HG03045 (cell line): ENCODE data around the gene FBH1.

Source experiments
- ATAC-seq: cut with Tn5 transposase; IDR thresholded peaks from one replicate; pipeline ENCODE4 v1.9.1; 2021; ENCODE audit warnings: mild to moderate bottlenecking, moderate library complexity; ENCODE audit not compliant: unreplicated experiment

FBH1 gene

DNA sequence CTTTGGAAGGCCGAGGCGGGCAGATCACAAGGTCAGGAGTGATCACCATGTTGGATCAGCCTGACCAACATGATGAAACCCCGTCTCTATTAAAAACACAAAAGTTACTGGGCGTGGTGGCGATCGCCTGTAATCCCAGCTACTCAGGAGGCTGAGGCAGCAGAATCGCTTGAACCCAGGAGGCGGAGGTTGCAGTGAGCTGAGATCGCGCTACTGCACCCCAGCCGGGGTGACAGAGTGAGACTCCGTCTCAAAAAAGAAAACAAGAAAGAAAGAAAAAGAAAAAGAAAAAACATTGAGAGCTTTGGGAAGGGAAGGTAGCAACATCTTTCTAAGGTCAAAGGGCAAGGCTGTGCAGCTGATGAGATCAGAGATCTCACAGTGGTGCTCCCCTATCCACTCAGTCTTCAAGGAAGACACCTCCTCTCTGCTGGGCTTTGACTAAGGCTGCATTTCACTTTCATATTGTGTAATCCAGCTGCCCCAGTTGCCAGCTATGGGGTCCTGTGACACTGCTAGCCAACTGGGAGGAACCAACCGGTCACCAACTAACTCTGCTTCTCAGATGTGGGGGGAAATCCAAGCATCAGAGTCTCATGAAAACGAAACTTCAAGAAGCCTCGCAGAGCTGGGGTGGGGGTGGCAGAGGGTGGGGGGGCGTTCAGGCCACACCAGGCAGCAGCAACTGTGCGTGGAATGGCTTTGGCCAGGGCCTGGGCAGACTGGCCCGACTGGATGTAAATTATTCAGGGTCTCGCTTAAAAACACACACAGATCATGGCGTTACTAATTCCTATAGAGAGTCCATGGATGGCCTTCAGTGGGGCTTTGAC lies 85.8 kb downstream of the FBH1 start:
- ATAC-seq, result peak; percentile 63

DNA sequence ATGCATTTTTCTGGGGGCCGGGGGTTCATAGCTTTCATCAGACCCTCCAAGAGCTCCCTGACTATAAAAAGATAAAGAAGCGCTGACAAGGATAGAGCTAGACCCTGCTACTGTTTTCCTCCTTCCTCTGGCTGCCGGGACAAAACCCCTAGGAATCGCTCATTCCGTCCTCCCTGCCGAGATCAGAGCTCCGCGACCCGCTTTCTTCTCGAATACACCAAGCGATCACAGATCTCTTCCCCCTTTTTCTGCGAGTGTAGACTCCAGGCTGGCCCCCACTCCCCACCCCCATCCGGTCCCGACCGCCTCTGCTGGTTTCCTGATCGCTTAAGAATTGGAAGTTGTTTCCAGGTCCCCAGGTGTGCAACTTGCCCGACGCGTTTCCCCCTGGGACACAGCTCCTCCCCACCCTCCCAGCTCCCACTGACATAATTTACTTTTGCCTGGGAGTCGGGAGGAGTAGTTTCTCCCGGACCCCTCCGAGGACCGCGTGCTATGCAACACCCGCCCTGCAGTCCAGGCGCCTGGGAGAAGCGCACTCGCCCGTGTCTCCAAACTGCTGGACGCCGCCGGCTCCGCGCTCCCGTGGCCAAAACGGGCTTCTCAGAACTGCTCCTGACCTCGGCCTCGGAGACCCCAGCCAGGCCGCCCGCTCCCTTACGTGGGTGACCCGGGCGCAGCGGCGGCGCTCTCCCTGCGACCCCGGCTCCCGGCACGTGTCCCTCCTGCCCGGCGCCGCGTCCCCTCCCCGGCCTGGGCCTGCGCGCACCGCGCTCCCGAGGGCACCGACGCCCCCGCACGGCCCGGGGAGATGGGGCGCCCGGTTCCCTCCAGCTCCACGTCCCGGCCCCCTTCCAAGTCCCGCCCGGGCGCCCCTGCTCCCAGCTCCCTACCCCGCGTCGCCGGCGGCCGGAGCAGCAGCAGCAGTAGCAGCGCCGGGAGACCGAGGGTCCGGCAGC lies 86.7 kb downstream of the FBH1 start:
- ATAC-seq, result peak; percentile 19

DNA sequence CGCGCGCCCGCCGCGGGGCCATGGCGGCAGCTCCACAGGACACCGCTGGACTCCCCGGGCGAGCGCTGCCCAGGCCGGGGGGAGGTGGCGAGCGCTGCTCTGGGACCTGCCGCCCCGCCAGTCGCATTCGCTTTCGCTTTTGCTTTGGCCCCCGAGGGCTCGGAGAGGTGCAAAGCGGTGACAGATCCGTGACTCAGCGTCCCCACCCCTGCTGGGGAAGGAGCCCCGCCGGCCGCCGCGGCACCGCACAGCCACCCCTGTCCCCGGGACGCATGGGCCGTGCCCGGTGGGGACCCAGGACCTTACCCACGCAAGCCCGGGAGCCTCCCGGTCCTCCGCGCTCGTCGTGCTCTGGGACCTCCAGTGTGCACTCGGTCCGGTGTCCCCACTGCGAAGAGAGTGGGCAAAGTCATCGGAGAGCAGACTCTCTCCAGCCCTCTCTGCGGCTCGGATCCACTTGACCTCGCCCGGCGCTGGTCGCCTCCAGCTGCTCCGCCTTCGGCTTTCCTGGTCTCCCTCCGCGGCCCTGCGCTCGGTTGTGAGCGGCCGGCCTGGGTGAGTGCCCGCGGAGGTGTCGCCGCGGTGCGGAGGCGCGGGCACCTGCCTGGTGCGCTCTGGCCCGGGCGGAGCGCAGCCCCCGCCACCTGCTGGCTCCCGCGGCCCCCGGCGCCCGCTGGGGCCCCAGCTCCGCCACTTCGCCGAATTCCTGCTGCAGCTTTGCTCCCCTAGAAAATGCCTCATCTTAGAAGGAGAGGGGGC lies 87.6 kb downstream of the FBH1 start, which contains the start of gene IL15RA:
Gene IL15RA (minus strand): TSS at position 73 of the 759 bp plus-strand sequence. CDS start 51 bp downstream, at position 22.
- peak; percentile 72 for ATAC-seq

GRCh38 chr10:5978230-5978489 lies 88.1 kb downstream of the FBH1 start:
- ATAC-seq, result no peak

- no peak for ATAC-seq
Measured at GRCh38 chr10:5981529-5981928, 91.5 kb downstream of the FBH1 start.

- no peak for ATAC-seq
Measured at GRCh38 chr10:5983774-5984173, 93.7 kb downstream of the FBH1 start.

DNA sequence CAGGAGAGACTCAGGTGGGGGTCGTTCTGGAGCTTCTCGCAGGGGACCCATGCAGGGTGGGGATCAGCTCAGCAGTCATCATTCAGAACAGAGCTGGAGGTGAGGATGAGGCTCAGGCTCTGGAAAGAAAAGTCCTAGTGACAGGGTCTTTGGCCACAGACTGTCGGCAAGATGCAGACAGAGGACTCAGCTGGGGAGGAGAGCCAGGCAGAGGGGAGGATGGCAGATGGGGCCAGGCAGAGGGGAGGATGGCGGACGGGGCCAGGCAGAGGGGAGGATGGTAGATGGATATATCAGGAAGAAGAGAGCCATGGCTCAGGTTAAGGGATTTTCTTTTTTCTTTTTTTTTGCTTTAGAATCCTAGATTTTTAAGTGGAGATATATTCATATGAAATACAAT lies 95.0 kb downstream of the FBH1 start:
- ATAC-seq, result no peak
